ENCODE data around the gene ADCY2. TPM values are rescaled to one million over a fixed set of nuclear protein-coding genes. Genes with fewer than 3 reads are reported as not detected.

Gene ADCY2
- polyA plus RNA-seq, 1 donor (not counting 4 experiments of a cell fraction or from before 2014, with no cell fraction given), result 0.13 TPM

- H2AFZ ChIP-seq (ENCODE audit: control insufficient read depth, low read length), result no peak overlapping the region
- no peak overlapping the region for H3K4me2 ChIP-seq (ENCODE audit: control insufficient read depth, extremely low read depth, insufficient read depth, low read depth, low read length)
- H3K9me1 ChIP-seq (ENCODE audit: control insufficient read depth, extremely low read depth, insufficient read depth, low read length), result no peaks in the 10 kb centered on the region
- H3K27me3 ChIP-seq (ENCODE audit: control insufficient read depth, extremely low read depth, insufficient read depth, low read length), result no peaks in the 10 kb centered on the region
- H3K27ac ChIP-seq (ENCODE audit: control insufficient read depth, insufficient read depth, low read length), result no peak overlapping the region
- no peak overlapping the region for H3K4me3 ChIP-seq (ENCODE audit: control insufficient read depth in 2 of 3, extremely low read depth in 1 of 3, insufficient read depth in 2 of 3, low read depth in 1 of 3, low read length in 3 of 3)
- no peaks in the 10 kb centered on the region for H3K9me3 ChIP-seq (ENCODE audit: control insufficient read depth, low read depth, low read length)
- no peaks in the 10 kb centered on the region for H4K20me1 ChIP-seq (ENCODE audit: control insufficient read depth, extremely low read depth, insufficient read depth, low read length)
- no peaks in the 10 kb centered on the region for H3K4me1 ChIP-seq (ENCODE audit: control insufficient read depth, extremely low read depth, insufficient read depth, low read length)
- dilution Hi-C loops (cut with MboI; ENCODE audit: extremely low pct_ligation_motif_present, low sequenced_read_pairs), result no loop called here
- DNase-seq (ENCODE audit: low read depth, low spot score) (no peak), FAIRE-seq (no peak)
- no peaks in the 10 kb centered on the region for H3K79me2 ChIP-seq (ENCODE audit: control insufficient read depth, insufficient read depth, low read length)
- TF ChIP-seq EZH2 (IDR thresholded peaks at IDR 0.05; ENCODE audit: low read length), result no peak
- no peak for TF ChIP-seq CTCF (optimal IDR thresholded peaks at IDR 0.05 in 1 of 3, IDR thresholded peaks at IDR 0.05 in 1 of 3, conservative IDR thresholded peaks at IDR 0.05 in 1 of 3; ENCODE audit: extremely low read depth in 1 of 3, insufficient read depth in 2 of 3, low read length in 3 of 3)
- H3K9ac ChIP-seq (ENCODE audit: control insufficient read depth, extremely low read depth, insufficient read depth, low read length), result no peak overlapping the region
- H3K36me3 ChIP-seq (ENCODE audit: control insufficient read depth in 2 of 2, extremely low read depth in 1 of 2, insufficient read depth in 2 of 2, low read length in 2 of 2), result no peaks in the 10 kb centered on the region
Observed at GRCh38 chr5:7773178-7773577, 377.2 kb downstream of the ADCY2 start.

GRCh38 chr5:7776442-7776841 is 380.5 kb downstream of the ADCY2 start:
- H4K20me1 ChIP-seq (ENCODE audit: control insufficient read depth, extremely low read depth, insufficient read depth, low read length), result no peaks in the 10 kb centered on the region
- no peak overlapping the region for H3K4me2 ChIP-seq (ENCODE audit: control insufficient read depth, extremely low read depth, insufficient read depth, low read depth, low read length)
- no peaks in the 10 kb centered on the region for H3K9me1 ChIP-seq (ENCODE audit: control insufficient read depth, extremely low read depth, insufficient read depth, low read length)
- no peaks in the 10 kb centered on the region for H3K79me2 ChIP-seq (ENCODE audit: control insufficient read depth, insufficient read depth, low read length)
- FAIRE-seq (no peak), DNase-seq (ENCODE audit: low read depth, low spot score) (no peak)
- no peak overlapping the region for H3K9ac ChIP-seq (ENCODE audit: control insufficient read depth, extremely low read depth, insufficient read depth, low read length)
- no peaks in the 10 kb centered on the region for H3K36me3 ChIP-seq (ENCODE audit: control insufficient read depth in 2 of 2, extremely low read depth in 1 of 2, insufficient read depth in 2 of 2, low read length in 2 of 2)
- H3K9me3 ChIP-seq (ENCODE audit: control insufficient read depth, low read depth, low read length), result no peaks in the 10 kb centered on the region
- dilution Hi-C loops (cut with MboI; ENCODE audit: extremely low pct_ligation_motif_present, low sequenced_read_pairs), result no loop called here
- H3K27me3 ChIP-seq (ENCODE audit: control insufficient read depth, extremely low read depth, insufficient read depth, low read length), result no peaks in the 10 kb centered on the region
- no peak overlapping the region for H3K4me3 ChIP-seq (ENCODE audit: control insufficient read depth in 2 of 3, extremely low read depth in 1 of 3, insufficient read depth in 2 of 3, low read depth in 1 of 3, low read length in 3 of 3)
- TF ChIP-seq EZH2 (IDR thresholded peaks at IDR 0.05; ENCODE audit: low read length) (no peak), CTCF (optimal IDR thresholded peaks at IDR 0.05 in 1 of 3, IDR thresholded peaks at IDR 0.05 in 1 of 3, conservative IDR thresholded peaks at IDR 0.05 in 1 of 3; ENCODE audit: extremely low read depth in 1 of 3, insufficient read depth in 2 of 3, low read length in 3 of 3) (no peak)
- no peak overlapping the region for H3K27ac ChIP-seq (ENCODE audit: control insufficient read depth, insufficient read depth, low read length)
- H2AFZ ChIP-seq (ENCODE audit: control insufficient read depth, low read length), result no peak overlapping the region
- no peaks in the 10 kb centered on the region for H3K4me1 ChIP-seq (ENCODE audit: control insufficient read depth, extremely low read depth, insufficient read depth, low read length)

Measured in keratinocyte (primary cell).